Measurements from ENCODE around the gene EXOC6B. TPM values are rescaled to one million over a fixed set of nuclear protein-coding genes. Genes with fewer than 3 reads are reported as not detected.
"Not testable (repeated sequence)": the region's sequence is repeated elsewhere in the genome, so short reads cannot be mapped to it uniquely, and the experiment has no call there.

EXOC6B gene
- total RNA-seq, 4 donors from 2014 or later: 21.0 to 57.7 (median 36.1) TPM

- peaks cover 0 to 5% (median 0%) of the 10 kb centered on the region in 3 donors for H3K4me1 ChIP-seq
- WGBS, 2 donors: 67 to 76% methylated on average over 4 of the region's 4 CpGs
- TF ChIP-seq CTCF (IDR thresholded peaks at IDR 0.05): no peak
- no peak for TF ChIP-seq POLR2A (IDR thresholded peaks at IDR 0.05)
- H3K27me3 ChIP-seq: no peaks in the 10 kb centered on the region
- intact Hi-C loops (cut with DNase I): no loop called here
- no peak overlapping the region for H3K4me3 ChIP-seq
- no peak overlapping the region for H3K27ac ChIP-seq
- no peaks in the 10 kb centered on the region for H3K36me3 ChIP-seq
- no peak for DNase-seq
- H3K9me3 ChIP-seq: no peaks in the 10 kb centered on the region
These were observed 394.1 kb downstream of the EXOC6B start for GRCh38 chr2:72431737-72432136.

GRCh38 chr2:72427022-72427861, 398.6 kb downstream of the EXOC6B start:
- Histone ChIP-seq H3K9me3 (peaks cover 0 to 4% (median 0%) of the 10 kb centered on the region in 3 donors), H3K36me3 (peaks cover 0 to 9% (median 0%) of the 10 kb centered on the region in 3 donors), H3K4me3 (no peak overlapping the region), H3K27ac (no peak overlapping the region), H3K4me1 (peaks cover 0 to 5% (median 0%) of the 10 kb centered on the region in 3 donors), H3K27me3 (no peaks in the 10 kb centered on the region)
- WGBS, 2 donors: 100% methylated on average over 2 of the region's 15 CpGs; no CpG with 5 or more reads in 1 of the 2 donors
- DNase-seq: no peak
- TF ChIP-seq POLR2A (IDR thresholded peaks at IDR 0.05) (no peak), CTCF (IDR thresholded peaks at IDR 0.05) (no peak)
- intact Hi-C loops (cut with DNase I): no loop called here

- Histone ChIP-seq H3K4me3 (no peak overlapping the region), H3K4me1 (peaks cover 0 to 5% (median 0%) of the 10 kb centered on the region in 3 donors), H3K36me3 (peaks cover 0 to 17% (median 0%) of the 10 kb centered on the region in 3 donors), H3K9me3 (peaks cover 0 to 12% (median 0%) of the 10 kb centered on the region in 3 donors), H3K27ac (no peak overlapping the region), H3K27me3 (no peaks in the 10 kb centered on the region)
- TF ChIP-seq CTCF (IDR thresholded peaks at IDR 0.05) (no peak), POLR2A (IDR thresholded peaks at IDR 0.05) (no peak)
- no peak for DNase-seq
- intact Hi-C loops (cut with DNase I): no loop called here
These were observed 399.8 kb downstream of the EXOC6B start for GRCh38 chr2:72425996-72426395.

GRCh38 chr2:72423756-72424155, 402.1 kb downstream of the EXOC6B start:
- H3K27ac ChIP-seq: no peak overlapping the region
- 61 to 70% methylated on average over 2 of the region's 2 CpGs for WGBS, 2 donors
- H3K4me1 ChIP-seq: peaks cover 0 to 5% (median 0%) of the 10 kb centered on the region in 3 donors
- no peak overlapping the region for H3K4me3 ChIP-seq
- DNase-seq: no peak
- TF ChIP-seq POLR2A (IDR thresholded peaks at IDR 0.05) (no peak), CTCF (IDR thresholded peaks at IDR 0.05) (no peak)
- H3K36me3 ChIP-seq: peaks cover 0 to 17% (median 0%) of the 10 kb centered on the region in 3 donors
- intact Hi-C loops (cut with DNase I): no loop called here
- no peaks in the 10 kb centered on the region for H3K27me3 ChIP-seq
- peaks cover 0 to 12% (median 0%) of the 10 kb centered on the region in 3 donors for H3K9me3 ChIP-seq

GRCh38 chr2:72421771-72422379, 404.0 kb downstream of the EXOC6B start:
- H3K4me3 ChIP-seq; H3K4me1 ChIP-seq; H3K27me3 ChIP-seq; H3K27ac ChIP-seq; intact Hi-C loops (cut with DNase I); DNase-seq: not testable (repeated sequence)
- no CpG with 5 or more reads among the region's 31 CpGs for WGBS, 2 donors
- peaks cover 0 to 12% (median 0%) of the 10 kb centered on the region in 3 donors for H3K9me3 ChIP-seq
- H3K36me3 ChIP-seq: peaks cover 0 to 17% (median 0%) of the 10 kb centered on the region in 3 donors

Data from esophagus squamous epithelium (tissue), 5 donors.